Activated naive CD4-positive, alpha-beta T cell treated with anti-CD3 and anti-CD28 coated beads, Interleukin-2, amount 50 U/mL, for 24 hours (primary cell): ENCODE data around the gene RAPGEF6.
"Not testable (repeated sequence)": the region's sequence is repeated elsewhere in the genome, so short reads cannot be mapped to it uniquely, and the experiment has no call there.

Source experiments
- H3K27ac Mint-ChIP-seq: one replicate; pipeline ENCODE4 v1.8.0; 2021; ENCODE audit warnings: mild to moderate bottlenecking, mixed read lengths
- H3K27me3 Mint-ChIP-seq: one replicate; pipeline ENCODE4 v1.8.0; 2021; ENCODE audit warnings: mixed read lengths
- H3K36me3 Mint-ChIP-seq: one replicate; pipeline ENCODE4 v1.8.0; 2021; ENCODE audit warnings: mixed read lengths
- H3K4me1 Mint-ChIP-seq: one replicate; pipeline ENCODE4 v1.8.0; 2021; ENCODE audit warnings: mixed read lengths
- H3K4me3 Mint-ChIP-seq: one replicate; pipeline ENCODE4 v1.8.0; 2021; ENCODE audit warnings: mild to moderate bottlenecking, mixed read lengths
- H3K9me3 Mint-ChIP-seq: one replicate; pipeline ENCODE4 v1.8.0; 2021; ENCODE audit warnings: mixed read lengths

RAPGEF6 gene

DNA sequence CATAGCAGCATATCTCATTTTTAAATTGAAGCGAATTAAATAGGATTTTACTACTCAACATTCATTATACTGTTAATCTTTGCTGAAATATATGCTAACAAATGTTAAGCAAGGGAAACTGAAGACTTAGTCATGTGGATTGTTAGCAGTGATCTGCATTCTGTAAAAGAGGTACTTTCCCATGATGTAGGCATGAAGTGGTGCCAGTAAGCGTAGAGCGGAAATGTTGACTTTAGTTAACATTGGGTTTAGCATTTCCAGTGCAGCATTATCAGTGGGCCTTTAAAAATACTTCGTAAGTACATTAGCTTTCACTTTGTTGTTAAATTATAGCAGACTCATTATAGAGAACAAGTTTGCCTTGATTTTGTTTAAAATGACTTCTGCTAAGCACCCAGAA lies 240.9 kb downstream of the RAPGEF6 start:
- Mint-ChIP-seq H3K4me3 (peak overlapping the region; percentile 67), H3K27me3 (no peaks in the 10 kb centered on the region)

DNA sequence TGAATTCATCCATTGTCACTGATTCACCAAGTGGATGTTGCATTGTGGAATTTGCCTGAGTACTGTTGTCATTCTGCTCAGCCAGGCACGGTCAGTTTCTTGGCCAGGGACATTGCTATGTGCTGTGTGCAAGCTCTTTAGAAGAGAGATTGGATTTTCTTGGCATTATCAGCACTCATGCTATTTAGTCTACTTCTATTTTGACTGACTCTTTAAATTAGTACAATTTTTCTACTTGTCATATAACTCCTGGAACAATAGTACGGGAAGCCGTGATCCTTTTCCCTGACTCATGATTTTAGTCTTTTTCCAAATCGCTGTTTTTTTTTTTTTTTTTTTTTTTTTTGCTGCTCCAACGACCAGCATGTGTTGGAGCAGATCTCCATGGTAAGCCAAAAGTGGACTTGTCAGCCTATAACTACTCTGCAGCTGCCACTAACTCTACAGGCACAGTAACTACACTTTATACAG lies 241.5 kb downstream of the RAPGEF6 start:
- H3K27me3 Mint-ChIP-seq: no peaks in the 10 kb centered on the region
- H3K27ac Mint-ChIP-seq: peak overlapping the region; percentile 98
- peaks cover 48% of the 10 kb centered on the region for H3K36me3 Mint-ChIP-seq
- no peaks in the 10 kb centered on the region for H3K9me3 Mint-ChIP-seq
- peaks cover 89% of the 10 kb centered on the region for H3K4me1 Mint-ChIP-seq
- H3K4me3 Mint-ChIP-seq: peak overlapping the region; percentile 67

More for the DNA sequence above, 240.9 kb downstream of the RAPGEF6 start:
- Mint-ChIP-seq H3K27ac (peak overlapping the region; percentile 98), H3K4me1 (peaks cover 89% of the 10 kb centered on the region), H3K36me3 (peaks cover 53% of the 10 kb centered on the region), H3K9me3 (no peaks in the 10 kb centered on the region)

DNA sequence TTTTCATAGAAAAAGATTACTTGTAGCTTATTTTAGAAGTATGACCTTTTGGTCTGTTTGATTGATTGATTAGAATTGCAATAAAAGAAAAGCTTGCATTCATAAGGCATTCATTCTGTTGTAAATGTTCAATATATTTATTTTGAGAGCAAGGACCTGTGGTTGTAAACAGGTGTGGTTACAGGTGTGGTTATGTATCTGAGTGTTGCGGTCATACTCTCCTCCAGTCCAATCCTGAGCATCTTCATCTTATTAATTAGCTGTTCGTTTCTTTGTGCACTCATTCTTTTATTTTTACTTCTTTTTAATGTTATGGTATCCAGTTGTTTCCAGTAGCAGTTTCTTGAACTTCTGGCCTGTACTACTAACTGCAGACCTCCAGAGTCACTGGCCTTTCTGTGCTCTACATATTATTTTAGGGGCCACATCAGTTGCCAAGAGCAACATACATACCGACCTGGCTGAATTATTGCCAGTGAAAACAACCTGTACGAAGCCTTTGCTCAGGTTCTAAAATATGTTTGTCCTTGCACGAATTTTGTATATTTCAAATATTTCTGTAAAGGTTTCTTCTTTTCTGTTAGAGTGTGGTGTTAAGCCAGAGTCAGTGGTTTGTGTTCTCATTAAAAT lies 242.4 kb downstream of the RAPGEF6 start:
- H3K4me1 Mint-ChIP-seq: peaks cover 82% of the 10 kb centered on the region
- peak overlapping the region; percentile 67 for H3K4me3 Mint-ChIP-seq
- no peaks in the 10 kb centered on the region for H3K9me3 Mint-ChIP-seq

GRCh38 chr5:131389869-131390265 lies 245.2 kb downstream of the RAPGEF6 start:
- Mint-ChIP-seq H3K4me1 (peaks cover 81% of the 10 kb centered on the region), H3K9me3 (no peaks in the 10 kb centered on the region), H3K4me3 (peak overlapping the region; percentile 40), H3K27me3 (no peaks in the 10 kb centered on the region), H3K27ac (peak overlapping the region; percentile 98), H3K36me3 (peaks cover 37% of the 10 kb centered on the region)

More for the DNA sequence above, 242.4 kb downstream of the RAPGEF6 start:
- Mint-ChIP-seq H3K27ac (peak overlapping the region; percentile 98), H3K27me3 (no peaks in the 10 kb centered on the region), H3K36me3 (peaks cover 43% of the 10 kb centered on the region)

- H3K36me3 Mint-ChIP-seq: peaks cover 37% of the 10 kb centered on the region
- H3K9me3 Mint-ChIP-seq: no peaks in the 10 kb centered on the region
- H3K4me1 Mint-ChIP-seq: peaks cover 85% of the 10 kb centered on the region
- H3K27me3 Mint-ChIP-seq: no peaks in the 10 kb centered on the region
- H3K4me3 Mint-ChIP-seq: peak overlapping the region; percentile 63
- peak overlapping the region; percentile 98 for H3K27ac Mint-ChIP-seq
Measured at GRCh38 chr5:131389096-131389868, 245.7 kb downstream of the RAPGEF6 start.

DNA sequence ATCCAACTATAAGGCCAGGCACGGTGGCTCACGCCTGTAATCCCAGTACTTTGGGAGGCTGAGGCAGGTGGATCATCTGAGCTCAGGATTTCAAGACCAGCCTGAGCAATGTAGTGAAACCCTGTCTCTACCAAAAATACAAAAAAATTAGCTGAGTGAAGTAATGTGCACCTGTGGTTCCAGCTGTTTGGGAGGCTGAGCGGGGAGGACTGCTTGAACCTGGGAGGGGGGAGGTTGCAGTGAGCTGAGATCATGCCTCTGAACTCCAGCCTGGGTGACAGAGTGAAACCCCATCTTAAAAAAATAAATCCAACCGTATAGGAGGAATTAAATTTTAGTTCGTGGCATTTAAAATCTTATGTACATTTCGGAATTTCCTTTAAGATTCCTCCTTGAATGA lies 247.8 kb downstream of the RAPGEF6 start:
- Mint-ChIP-seq H3K9me3 (no peaks in the 10 kb centered on the region), H3K4me1 (peaks cover 85% of the 10 kb centered on the region), H3K27ac (peak overlapping the region; percentile 88), H3K4me3 (peak overlapping the region; percentile 51), H3K27me3 (no peaks in the 10 kb centered on the region), H3K36me3 (peaks cover 27% of the 10 kb centered on the region)

GRCh38 chr5:131386779-131387178 lies 248.2 kb downstream of the RAPGEF6 start:
- Mint-ChIP-seq H3K9me3 (no peaks in the 10 kb centered on the region), H3K4me1 (peaks cover 85% of the 10 kb centered on the region), H3K27me3 (no peaks in the 10 kb centered on the region), H3K4me3 (no peak overlapping the region), H3K27ac (peak overlapping the region; percentile 100), H3K36me3 (peaks cover 25% of the 10 kb centered on the region)

- peak overlapping the region; percentile 100 for H3K27ac Mint-ChIP-seq
- H3K4me3 Mint-ChIP-seq: no peak overlapping the region
- H3K9me3 Mint-ChIP-seq: no peaks in the 10 kb centered on the region
- peaks cover 89% of the 10 kb centered on the region for H3K4me1 Mint-ChIP-seq
- peaks cover 25% of the 10 kb centered on the region for H3K36me3 Mint-ChIP-seq
- no peaks in the 10 kb centered on the region for H3K27me3 Mint-ChIP-seq
Measured at GRCh38 chr5:131386124-131386523, 248.9 kb downstream of the RAPGEF6 start.

DNA sequence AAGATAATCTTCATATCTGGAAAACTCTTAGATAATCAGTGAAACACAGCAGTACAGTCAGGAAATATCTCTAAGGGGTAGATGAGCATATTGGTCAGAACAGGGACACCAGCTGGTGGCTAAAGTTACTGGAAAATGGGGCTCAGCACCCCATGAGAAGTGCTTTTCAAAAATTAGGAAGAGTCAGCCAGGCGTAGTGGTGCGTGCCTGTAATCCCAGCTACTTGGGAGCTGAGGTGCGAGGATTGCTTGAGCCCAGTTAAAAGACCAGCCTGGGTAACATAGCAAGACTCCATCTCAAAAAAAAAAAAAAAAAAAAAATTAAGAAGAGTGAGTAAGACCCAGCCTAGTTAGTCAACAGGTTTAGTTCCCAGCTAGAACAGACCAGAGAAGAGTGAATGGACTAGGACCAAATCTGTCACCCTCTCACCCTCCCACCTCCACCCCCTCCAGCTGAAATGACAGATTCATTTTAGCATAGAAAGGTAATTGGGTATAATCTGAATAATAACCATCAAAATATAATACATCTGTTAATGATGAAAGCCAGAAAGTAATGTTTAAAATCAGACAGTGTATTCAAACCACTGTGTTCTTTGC lies 250.3 kb downstream of the RAPGEF6 start:
- H3K4me3 Mint-ChIP-seq: peak overlapping the region; percentile 59
- peaks cover 5% of the 10 kb centered on the region for H3K9me3 Mint-ChIP-seq
- H3K36me3 Mint-ChIP-seq: peaks cover 23% of the 10 kb centered on the region
- peaks cover 89% of the 10 kb centered on the region for H3K4me1 Mint-ChIP-seq
- no peaks in the 10 kb centered on the region for H3K27me3 Mint-ChIP-seq
- peak overlapping the region; percentile 100 for H3K27ac Mint-ChIP-seq

- peak overlapping the region; percentile 100 for H3K27ac Mint-ChIP-seq
- H3K4me3 Mint-ChIP-seq: peak overlapping the region; percentile 63
- no peaks in the 10 kb centered on the region for H3K27me3 Mint-ChIP-seq
- H3K4me1 Mint-ChIP-seq: peaks cover 90% of the 10 kb centered on the region
- peaks cover 5% of the 10 kb centered on the region for H3K9me3 Mint-ChIP-seq
- peaks cover 22% of the 10 kb centered on the region for H3K36me3 Mint-ChIP-seq
Measured at GRCh38 chr5:131384173-131384572, 250.9 kb downstream of the RAPGEF6 start.

GRCh38 chr5:131382407-131383395 lies 252.3 kb downstream of the RAPGEF6 start:
- H3K4me3 Mint-ChIP-seq: peak overlapping the region; percentile 76
- H3K36me3 Mint-ChIP-seq: peaks cover 22% of the 10 kb centered on the region
- peak overlapping the region; percentile 100 for H3K27ac Mint-ChIP-seq
- H3K9me3 Mint-ChIP-seq: peaks cover 5% of the 10 kb centered on the region
- H3K4me1 Mint-ChIP-seq: peaks cover 93% of the 10 kb centered on the region
- H3K27me3 Mint-ChIP-seq: no peaks in the 10 kb centered on the region

DNA sequence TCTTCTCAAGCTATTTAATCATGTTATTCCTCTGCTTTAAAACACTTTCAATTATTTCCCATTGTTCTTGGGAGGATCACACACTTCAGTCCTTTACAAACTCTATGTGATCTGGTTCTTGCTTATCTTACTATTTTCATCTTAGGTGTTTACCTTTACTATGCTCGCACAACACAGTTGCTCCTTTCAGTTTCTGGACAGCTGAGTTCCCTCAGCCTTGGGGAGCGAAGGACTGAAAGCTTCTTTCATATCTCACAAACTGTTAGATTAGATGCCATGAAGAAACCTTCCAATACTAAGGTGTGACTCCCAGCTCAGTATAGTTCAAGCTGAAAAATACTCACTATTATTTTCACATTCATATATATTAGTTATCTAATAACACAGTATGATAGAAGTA lies 253.3 kb downstream of the RAPGEF6 start:
- no peaks in the 10 kb centered on the region for H3K27me3 Mint-ChIP-seq
- H3K4me3 Mint-ChIP-seq: peak overlapping the region; percentile 76
- H3K9me3 Mint-ChIP-seq: peaks cover 5% of the 10 kb centered on the region
- H3K36me3 Mint-ChIP-seq: peaks cover 21% of the 10 kb centered on the region
- H3K4me1 Mint-ChIP-seq: peaks cover 95% of the 10 kb centered on the region
- peak overlapping the region; percentile 100 for H3K27ac Mint-ChIP-seq

- Mint-ChIP-seq H3K27ac (peak overlapping the region; percentile 100), H3K27me3 (no peaks in the 10 kb centered on the region), H3K4me1 (peaks cover 93% of the 10 kb centered on the region), H3K36me3 (peaks cover 23% of the 10 kb centered on the region), H3K4me3 (peak overlapping the region; percentile 66), H3K9me3 (peaks cover 5% of the 10 kb centered on the region)
Measured at GRCh38 chr5:131381021-131381420, 254.0 kb downstream of the RAPGEF6 start.

- peak overlapping the region; percentile 100 for H3K27ac Mint-ChIP-seq
- peaks cover 93% of the 10 kb centered on the region for H3K4me1 Mint-ChIP-seq
- not testable (repeated sequence) for H3K9me3 Mint-ChIP-seq, H3K27me3 Mint-ChIP-seq
- H3K4me3 Mint-ChIP-seq: peak overlapping the region; percentile 42
- peaks cover 21% of the 10 kb centered on the region for H3K36me3 Mint-ChIP-seq
Measured at GRCh38 chr5:131380238-131380637, 254.8 kb downstream of the RAPGEF6 start.

DNA sequence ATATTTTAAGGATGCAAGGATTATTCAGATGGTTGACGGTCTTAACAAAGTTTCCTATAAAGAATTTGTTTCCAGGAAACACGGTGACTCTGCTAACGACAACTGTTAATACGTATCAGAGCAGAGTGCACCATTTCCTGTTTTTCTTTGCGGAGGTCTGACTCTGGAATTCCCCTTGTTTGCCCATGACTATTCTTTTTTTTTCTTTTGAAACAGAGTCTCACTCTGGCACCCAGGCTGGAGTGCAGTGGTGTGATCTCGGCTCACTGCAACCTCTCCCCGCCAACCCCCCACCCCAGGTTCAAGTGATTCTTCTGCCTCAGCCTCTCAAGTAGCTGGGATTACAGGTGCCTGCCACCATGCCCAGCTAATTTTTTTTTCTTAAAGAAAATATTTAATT lies 255.3 kb downstream of the RAPGEF6 start:
- no peaks in the 10 kb centered on the region for H3K27me3 Mint-ChIP-seq
- H3K4me3 Mint-ChIP-seq: peak overlapping the region; percentile 55
- H3K36me3 Mint-ChIP-seq: peaks cover 17% of the 10 kb centered on the region
- peaks cover 93% of the 10 kb centered on the region for H3K4me1 Mint-ChIP-seq
- peak overlapping the region; percentile 100 for H3K27ac Mint-ChIP-seq
- peaks cover 5% of the 10 kb centered on the region for H3K9me3 Mint-ChIP-seq
